GM20000 (cell line): ENCODE results near the gene TSPAN14.
A peak's percentile ranks its signal among the peaks of the same experiment; 100 is the strongest.

Experiments
- DNase-seq: peaks from one replicate; pipeline ENCODE4 v3.0.0; 2012; ENCODE audit warnings: low spot score
- CTCF ChIP-seq: IDR thresholded peaks from 2 replicates; pipeline ENCODE4 v1.5.1; 2012; ENCODE audit warnings: mild to moderate bottlenecking, control low read depth; ENCODE audit errors: extremely low read depth, missing control alignments

Gene TSPAN14

DNA sequence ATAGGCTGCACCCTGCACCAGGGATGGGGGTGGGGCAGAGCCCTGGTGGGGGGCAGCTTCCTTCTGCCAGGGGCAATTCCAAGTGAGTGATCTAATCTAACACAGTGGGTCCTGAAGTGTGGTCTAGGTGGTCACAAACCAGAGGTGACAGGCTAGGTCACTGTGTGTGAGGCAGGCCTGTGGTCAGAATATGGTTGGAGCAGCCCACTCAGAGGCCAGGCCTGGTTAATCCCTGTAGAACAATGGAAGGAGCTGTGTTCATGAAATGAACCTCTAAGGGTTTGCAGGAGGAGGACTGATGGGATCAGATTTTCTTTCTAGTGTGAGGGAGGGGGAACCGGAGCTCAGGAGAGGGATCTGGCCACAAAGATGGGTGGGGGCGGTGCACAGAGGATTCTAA lies 10.0 kb upstream of the TSPAN14 start:
- no peak for DNase-seq
- no peak for TF ChIP-seq CTCF

GRCh38 chr10:80444646-80445319 lies 9.3 kb upstream of the TSPAN14 start:
- TF ChIP-seq CTCF, result peak; percentile 43
- DNase-seq, result peak; percentile 77

- no peak for TF ChIP-seq CTCF
- no peak for DNase-seq
Observed at GRCh38 chr10:80447436-80448190, 6.5 kb upstream of the TSPAN14 start.

DNA sequence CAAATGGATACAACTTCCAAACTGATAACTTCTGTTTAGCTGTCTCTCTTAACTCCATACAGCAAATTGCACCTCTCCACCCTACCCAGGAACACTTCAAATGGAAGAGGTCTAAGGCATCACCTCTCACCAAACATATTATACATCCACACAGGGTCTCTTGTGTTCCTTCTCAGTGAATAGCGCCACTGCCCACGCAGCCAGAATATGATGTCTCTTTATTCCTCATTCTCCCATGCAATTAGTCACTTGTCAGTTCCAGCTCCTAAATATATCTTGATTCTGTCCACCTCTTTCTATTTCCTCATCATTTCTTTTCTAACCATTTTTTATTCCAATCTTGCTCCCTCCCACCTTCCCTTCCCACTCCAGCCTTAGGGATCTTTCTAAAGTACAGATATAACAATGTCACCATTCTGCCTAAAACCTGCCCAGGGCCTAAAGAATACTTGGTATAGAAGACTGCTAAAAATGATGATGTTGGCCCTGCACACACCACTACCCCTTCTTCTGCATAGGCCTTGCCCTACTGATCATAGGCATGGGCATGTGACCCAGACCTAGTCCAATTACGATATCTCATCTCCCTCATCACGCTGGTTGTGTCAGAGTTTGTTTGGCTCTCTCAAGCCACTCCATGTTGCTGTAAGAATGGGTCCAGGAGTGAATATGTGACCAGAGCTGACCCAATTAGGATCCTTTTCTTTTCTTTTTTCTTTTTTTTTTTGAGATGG lies 5.7 kb upstream of the TSPAN14 start:
- TF ChIP-seq CTCF, result no peak
- no peak for DNase-seq

DNA sequence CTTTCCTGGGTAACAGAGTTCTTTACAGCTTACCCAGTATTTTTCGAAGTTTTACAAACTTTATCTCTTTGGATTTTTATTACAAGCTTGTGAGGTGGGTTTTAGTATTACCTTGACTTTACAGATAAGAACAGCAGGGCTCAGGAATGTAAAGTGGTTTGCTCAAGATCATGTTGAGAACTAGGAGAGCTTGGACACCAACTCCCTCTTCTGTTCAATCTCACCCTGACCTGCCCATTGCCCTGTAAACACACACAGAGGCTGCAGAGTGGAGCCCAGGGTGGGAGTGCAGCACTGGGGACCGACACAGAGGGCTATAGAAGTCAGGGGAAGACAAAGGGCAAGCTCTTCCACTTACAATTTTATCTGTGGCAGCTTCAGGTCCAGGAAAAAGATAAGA lies 4.6 kb upstream of the TSPAN14 start:
- no peak for DNase-seq

DNA sequence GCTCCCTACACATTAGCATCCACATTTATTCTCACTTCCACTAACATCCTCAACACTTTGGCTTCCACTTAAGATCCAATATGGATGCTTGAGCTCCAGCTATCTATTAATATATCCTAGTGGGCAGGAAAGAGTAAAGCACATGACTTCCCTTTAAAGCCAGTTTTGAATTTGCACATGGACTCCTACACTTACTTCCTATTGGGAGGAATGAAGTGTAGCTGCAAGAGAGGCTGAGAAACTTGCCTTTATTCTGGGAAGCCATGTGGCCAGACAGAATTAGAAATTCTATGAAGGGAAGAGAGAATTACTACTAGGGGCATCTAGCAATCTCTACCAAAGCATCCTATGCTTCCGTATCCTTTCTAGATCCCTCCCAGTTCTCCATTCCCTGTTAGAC lies 3.0 kb upstream of the TSPAN14 start:
- no peak for DNase-seq
- TF ChIP-seq CTCF, result no peak

More for the DNA sequence above, 4.6 kb upstream of the TSPAN14 start:
- TF ChIP-seq CTCF, result no peak

GRCh38 chr10:80452069-80452468 lies 2.0 kb upstream of the TSPAN14 start:
- DNase-seq, result no peak
- TF ChIP-seq CTCF, result no peak
